Stimulated activated CD4-positive, alpha-beta T cell treated with anti-CD3 and anti-CD28 coated beads, Interleukin-1b, Interleukin-23, amount 100 ng/mL, for 24 hours (primary cell): ENCODE data around the gene PKM.

ENCODE experiments used
- DNase-seq, 4 experiments: peaks; one replicate each; pipeline ENCODE4 v3.0.0-alpha.2; 2020; ENCODE audit warnings: low read depth in 4 of 4, low spot score in 1 of 4

PKM gene

DNA sequence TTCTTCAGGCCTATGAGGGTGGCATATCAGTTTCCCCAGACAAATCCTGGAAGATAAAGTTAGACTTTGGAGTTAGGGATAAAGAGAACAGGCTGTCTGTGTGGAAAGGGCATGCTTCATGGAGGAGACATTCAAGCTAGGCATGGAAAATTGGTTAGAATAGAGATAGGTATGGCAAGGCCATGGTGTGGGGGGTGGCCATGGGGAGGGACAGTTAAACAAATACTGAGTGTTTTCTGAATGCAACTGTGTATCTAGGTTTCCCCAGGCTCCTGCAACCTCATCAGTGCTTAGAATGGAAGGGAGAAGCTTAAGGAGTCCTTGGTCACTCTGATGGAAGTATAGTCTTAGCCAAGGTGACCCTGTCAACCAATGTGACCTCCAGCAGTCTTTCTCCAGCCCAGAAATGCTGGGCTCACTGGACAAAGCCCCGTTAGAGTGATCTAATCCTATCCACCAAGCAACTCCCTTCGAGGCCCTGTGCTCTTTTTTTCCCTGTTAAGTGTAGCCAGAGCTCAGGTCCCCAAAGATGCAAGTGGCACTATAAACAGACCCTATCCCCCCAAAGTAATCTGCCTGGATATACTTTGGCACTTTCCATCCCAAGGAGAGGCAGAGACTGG, 5.5 kb upstream of the PKM start:
- no peak for DNase-seq

DNA sequence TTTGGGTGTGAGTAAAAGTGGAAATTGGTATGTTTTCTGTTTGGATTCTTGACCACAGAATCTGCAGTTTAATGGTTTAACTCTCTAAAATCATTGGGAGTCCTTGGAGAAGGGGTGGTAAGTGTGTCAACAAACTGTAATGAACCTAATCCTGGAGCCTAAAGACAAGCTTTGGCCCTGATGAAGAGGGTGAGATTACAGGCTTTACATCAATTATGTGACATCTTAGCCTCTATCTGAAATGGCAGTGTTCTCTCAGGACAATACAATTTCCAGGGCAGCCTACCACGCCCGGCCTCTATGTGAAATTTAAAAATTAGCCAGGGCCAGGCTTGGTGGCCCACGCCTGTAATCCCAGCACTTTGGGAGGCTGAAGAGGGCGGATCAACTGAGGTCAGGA, 4.3 kb upstream of the PKM start:
- no peak for DNase-seq

- no peak for DNase-seq
Measured at GRCh38 chr15:72233769-72234168, 2.8 kb upstream of the PKM start.

GRCh38 chr15:72231833-72232478, 966 bp upstream of the PKM start:
- DNase-seq = no peak

DNA sequence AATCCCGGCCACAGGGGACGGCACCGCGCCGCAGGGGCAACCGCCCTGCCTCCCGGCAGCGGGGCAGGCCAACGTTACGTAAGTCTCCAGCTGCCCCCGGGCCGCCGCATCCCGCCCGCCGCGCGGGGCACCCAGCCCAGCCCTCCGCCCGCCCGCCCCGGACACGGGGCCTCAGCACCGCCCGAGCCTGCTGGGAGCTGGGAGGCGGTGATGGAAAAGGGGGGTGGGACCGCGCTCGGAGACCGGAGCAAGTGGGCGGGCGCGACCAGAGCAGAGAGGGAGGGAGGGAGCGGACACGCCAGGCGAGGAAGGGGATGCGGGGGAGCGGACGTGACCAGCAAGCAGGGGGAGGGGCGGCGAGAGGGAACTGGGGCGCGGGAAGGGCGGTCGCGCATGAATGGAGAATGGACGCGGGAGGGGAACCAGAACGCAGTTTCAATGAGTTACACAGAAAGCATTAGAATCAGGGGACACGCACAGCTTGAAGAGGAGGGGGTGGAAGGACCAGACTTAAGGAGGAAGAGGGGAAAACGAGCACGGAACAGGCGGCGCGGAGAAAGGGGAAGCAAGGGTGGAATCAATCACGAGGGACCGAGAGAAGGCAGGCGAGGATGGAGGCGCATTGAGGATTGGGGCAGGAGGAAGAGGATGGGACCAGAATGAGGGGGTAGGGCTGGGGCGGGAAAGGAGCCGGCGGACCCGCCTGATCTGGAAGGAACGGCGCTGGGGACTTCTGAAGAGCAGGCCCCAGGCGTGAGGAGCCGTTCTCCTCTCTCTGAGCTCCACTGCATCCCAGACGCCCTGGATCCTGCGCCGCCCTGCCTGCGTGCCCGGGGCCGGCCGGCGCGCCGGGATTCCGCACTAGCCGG, 559 bp downstream of the PKM start:
- peak; percentile 62 to 97 (median 74) for DNase-seq

GRCh38 chr15:72229947-72230196, 1.1 kb downstream of the PKM start:
- DNase-seq = no peak

GRCh38 chr15:72229076-72229946, 1.7 kb downstream of the PKM start:
- peak in 1 of 4 experiments; percentile 21 for DNase-seq

- DNase-seq = no peak
Measured at GRCh38 chr15:72227720-72228119, 3.3 kb downstream of the PKM start.

DNA sequence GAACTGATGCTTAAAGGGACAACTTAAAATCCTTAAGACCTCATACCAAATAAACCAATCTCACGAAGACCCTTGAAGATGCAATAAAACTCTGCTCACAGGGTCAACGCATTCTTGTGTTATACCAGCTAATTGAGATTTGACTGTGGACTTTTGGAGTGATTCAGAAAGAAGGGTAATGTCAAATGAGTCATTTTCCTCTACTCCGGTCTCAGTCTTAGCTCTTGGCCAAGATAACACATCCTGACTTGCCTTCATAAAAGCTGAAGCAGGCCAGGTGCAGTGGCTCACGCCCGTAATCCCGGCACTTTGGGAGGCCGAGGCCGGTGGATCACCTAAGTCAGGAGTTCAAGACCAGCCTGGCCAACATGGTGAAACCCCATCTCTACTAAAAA, 3.8 kb downstream of the PKM start:
- DNase-seq = peak in 1 of 4 experiments; percentile 17

GRCh38 chr15:72223278-72223677, 7.7 kb downstream of the PKM start:
- no peak for DNase-seq

GRCh38 chr15:72222393-72222792, 8.6 kb downstream of the PKM start:
- no peak for DNase-seq

- DNase-seq = no peak
Measured at GRCh38 chr15:72220687-72221086, 10.3 kb downstream of the PKM start.

DNA sequence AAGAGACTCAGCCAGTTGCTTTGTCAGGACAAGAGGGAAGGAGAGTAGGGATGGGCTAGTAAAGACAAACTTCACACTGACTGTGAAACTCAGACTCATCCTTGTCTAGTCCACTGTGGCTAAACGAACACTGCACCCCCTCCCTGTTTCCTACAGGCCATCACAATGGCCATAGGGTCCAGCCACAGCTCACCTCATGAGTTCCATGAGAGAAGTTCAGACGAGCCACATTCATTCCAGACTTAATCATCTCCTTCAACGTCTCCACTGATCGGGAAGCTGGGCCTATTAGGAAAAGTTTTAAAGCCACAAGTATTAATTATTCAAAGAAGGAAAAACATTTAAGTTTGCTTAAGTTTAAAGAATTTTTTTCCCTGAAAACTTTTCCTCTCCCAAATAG, 13.8 kb downstream of the PKM start:
- DNase-seq = no peak

GRCh38 chr15:72216079-72216478, 14.9 kb downstream of the PKM start:
- DNase-seq = no peak

- DNase-seq = no peak
Measured at GRCh38 chr15:72207558-72208085, 23.4 kb downstream of the PKM start.

DNA sequence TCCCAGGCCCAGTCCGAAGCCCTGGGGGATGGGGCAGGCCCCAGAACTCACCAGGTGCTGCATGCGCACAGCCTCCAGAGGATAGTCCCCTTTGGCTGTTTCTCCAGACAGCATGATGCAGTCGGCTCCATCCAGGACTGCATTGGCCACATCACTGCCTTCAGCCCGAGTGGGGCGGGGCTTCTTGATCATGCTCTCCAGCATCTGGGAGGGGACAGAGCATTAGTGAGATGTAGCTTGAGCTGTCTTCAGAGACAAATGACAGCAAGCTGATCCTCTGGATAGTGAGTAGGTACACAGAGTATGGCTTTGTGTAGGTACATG, 24.4 kb downstream of the PKM start:
- DNase-seq = no peak

DNA sequence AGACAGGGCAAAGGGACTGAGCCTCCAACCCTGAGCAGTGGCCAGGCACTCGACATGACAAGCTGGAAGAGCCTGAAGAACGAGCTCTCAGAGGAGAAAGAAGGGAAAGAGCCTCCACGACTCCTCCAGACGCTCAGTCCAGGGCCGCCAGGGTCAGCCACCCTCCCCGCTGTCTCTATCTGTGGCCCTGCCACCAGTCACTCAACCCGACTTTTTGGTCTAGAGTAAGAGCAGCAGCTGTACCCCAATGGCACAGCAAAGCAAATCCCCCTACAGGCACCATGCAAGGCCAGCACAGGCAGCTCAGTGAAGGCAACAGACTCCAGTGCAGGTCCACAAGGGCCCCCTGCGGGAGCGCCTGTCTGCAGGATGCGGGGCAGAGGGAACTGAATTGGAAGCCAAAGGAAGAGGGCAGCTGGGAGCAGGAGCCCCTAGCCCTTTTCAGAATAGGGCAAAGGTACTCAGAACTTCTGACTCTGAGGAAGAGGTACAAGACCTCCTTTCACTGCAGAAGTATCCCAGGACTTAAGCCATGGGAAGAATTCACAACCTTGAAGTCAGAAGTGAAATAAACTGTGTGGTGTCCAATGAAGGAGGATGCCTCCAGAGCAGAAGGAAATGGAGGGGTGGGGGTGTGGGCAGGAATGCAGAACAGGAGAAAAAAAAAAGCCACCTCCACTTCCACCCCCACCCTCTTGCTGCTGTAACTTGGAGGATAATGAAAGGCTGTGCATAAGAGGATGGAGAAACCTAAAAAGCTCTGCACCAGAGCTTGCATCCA, 24.9 kb downstream of the PKM start:
- no peak for DNase-seq

- DNase-seq = no peak
Measured at GRCh38 chr15:72205273-72205672, 25.7 kb downstream of the PKM start.

DNA sequence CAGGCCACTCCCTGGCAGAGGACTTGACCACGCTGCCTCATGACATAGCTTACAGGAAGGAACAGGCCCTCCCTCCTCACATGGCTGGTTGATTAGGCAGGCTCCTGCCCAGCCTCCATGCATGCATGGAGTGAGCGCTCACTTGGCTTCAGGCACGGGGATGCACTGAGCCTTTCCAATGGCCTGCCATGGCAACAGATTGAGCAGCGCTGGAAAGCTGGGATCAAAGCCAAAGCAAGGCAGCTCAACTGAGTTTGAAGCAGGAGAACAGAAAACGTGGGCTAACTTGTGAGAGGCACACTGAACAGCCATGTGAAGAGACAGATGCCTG, 27.5 kb downstream of the PKM start:
- DNase-seq = no peak

DNA sequence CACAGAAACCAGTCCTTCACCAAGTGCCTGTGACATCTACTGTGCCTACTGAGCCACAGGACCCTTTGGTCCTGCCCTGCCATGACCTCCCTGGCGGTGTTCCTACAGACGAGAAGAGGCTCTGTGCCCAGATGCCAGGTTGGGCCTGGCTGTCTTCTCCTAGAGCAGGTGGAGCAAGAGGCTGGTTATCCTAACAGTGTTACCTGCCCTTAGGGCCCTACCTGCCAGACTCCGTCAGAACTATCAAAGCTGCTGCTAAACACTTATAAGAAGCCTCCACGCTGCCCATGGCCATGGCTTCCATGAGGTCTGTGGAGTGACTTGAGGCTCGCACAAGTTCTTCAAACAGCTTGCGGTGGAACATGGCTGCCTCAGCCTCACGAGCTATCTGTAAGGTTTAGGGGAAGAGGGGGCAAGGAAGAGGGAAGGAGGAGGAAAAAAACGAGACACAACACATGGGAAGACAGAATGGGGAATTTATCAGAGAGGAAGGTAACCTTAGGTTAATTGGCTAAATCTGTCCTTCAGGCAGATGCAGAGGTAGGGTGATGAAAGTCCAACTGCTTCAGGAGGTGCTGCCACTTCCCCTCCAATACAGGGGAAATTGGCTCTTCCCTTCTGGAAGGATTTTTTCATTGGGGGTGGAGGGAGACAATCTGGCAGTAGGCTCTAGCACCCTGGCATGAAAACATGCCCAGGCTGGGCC, 28.0 kb downstream of the PKM start:
- DNase-seq = no peak
